Measurements from ENCODE around the gene UNK. TPM values are rescaled to one million over a fixed set of nuclear protein-coding genes. Genes with fewer than 3 reads are reported as not detected.
A peak's percentile ranks its signal among the peaks of the same experiment; 100 is the strongest.

Gene UNK
- total and polyA plus RNA-seq, 2 of the 13 experiments (the other 11 are each of a cell fraction or from before 2014, with no cell fraction given), result 31.6 to 33.0 TPM

DNA sequence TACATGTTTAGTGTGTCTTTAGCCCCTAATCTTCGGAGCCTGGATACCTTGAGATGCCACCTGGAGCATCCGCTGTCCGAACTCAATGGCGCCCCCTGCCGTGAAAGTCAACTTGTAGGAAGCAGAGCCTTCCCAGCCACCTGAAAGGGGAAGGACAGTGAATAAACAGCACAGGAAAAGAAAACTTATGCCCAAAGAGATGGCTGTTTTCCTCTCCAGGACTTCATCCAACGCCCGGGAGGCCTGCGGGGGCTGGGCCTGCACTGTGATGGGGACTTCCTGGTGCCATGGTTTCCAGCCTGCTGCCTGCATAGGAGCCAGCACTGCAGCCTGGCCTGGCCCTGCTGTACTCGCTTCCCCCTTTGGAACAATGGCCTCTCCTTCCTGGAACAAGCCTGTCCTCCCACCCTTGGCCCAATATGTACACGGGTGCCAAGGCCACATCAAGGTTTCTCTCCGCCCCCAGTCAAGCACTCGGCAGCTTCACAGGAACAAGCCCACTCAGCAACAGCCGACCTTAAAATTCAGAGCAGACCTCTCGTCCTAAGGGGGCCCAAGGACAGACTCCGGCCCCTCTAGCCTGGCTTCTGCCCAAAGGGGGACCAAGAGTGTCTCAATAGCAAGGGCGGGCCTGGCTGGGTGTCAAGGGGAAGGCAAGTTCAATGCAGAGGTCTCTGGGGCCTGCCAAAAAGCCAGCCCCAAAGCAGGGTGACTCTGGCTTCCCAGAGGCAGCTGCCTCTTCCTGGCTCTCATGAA, 64.1 kb downstream of the UNK start (continued):
- TF ChIP-seq ATF7-NPFF (CRISPR knock-in tag; IDR thresholded peaks at IDR 0.05; ENCODE audit: low read depth) (no peak), ZNF430 (CRISPR knock-in tag; IDR thresholded peaks at IDR 0.05) (no peak; the same call in 1 of the 2 replicates), STAT5B (CRISPR knock-in tag; IDR thresholded peaks at IDR 0.05) (no peak), TBX3 (IDR thresholded peaks at IDR 0.05; ENCODE audit: borderline replicate concordance) (no peak), NFE2 (CRISPR knock-in tag; IDR thresholded peaks at IDR 0.05) (no peak)
- TF ChIP-seq, protein P1, sequence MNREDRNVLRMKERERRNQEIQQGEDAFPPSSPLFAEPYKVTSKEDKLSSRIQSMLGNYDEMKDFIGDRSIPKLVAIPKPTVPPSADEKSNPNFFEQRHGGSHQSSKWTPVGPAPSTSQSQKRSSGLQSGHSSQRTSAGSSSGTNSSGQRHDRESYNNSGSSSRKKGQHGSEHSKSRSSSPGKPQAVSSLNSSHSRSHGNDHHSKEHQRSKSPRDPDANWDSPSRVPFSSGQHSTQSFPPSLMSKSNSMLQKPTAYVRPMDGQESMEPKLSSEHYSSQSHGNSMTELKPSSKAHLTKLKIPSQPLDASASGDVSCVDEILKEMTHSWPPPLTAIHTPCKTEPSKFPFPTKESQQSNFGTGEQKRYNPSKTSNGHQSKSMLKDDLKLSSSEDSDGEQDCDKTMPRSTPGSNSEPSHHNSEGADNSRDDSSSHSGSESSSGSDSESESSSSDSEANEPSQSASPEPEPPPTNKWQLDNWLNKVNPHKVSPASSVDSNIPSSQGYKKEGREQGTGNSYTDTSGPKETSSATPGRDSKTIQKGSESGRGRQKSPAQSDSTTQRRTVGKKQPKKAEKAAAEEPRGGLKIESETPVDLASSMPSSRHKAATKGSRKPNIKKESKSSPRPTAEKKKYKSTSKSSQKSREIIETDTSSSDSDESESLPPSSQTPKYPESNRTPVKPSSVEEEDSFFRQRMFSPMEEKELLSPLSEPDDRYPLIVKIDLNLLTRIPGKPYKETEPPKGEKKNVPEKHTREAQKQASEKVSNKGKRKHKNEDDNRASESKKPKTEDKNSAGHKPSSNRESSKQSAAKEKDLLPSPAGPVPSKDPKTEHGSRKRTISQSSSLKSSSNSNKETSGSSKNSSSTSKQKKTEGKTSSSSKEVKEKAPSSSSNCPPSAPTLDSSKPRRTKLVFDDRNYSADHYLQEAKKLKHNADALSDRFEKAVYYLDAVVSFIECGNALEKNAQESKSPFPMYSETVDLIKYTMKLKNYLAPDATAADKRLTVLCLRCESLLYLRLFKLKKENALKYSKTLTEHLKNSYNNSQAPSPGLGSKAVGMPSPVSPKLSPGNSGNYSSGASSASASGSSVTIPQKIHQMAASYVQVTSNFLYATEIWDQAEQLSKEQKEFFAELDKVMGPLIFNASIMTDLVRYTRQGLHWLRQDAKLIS (CRISPR knock-in tag; IDR thresholded peaks at IDR 0.05), result no peak
- TF ChIP-seq, protein P2, sequence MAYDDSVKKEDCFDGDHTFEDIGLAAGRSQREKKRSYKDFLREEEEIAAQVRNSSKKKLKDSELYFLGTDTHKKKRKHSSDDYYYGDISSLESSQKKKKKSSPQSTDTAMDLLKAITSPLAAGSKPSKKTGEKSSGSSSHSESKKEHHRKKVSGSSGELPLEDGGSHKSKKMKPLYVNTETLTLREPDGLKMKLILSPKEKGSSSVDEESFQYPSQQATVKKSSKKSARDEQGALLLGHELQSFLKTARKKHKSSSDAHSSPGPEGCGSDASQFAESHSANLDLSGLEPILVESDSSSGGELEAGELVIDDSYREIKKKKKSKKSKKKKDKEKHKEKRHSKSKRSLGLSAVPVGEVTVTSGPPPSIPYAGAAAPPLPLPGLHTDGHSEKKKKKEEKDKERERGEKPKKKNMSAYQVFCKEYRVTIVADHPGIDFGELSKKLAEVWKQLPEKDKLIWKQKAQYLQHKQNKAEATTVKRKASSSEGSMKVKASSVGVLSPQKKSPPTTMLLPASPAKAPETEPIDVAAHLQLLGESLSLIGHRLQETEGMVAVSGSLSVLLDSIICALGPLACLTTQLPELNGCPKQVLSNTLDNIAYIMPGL (CRISPR knock-in tag; IDR thresholded peaks at IDR 0.05; ENCODE audit: borderline replicate concordance in 1 of 2, low read depth in 1 of 2), result peak; percentile 43 to 69; a peak in 3 of 4 replicates
- TF ChIP-seq, protein P3, sequence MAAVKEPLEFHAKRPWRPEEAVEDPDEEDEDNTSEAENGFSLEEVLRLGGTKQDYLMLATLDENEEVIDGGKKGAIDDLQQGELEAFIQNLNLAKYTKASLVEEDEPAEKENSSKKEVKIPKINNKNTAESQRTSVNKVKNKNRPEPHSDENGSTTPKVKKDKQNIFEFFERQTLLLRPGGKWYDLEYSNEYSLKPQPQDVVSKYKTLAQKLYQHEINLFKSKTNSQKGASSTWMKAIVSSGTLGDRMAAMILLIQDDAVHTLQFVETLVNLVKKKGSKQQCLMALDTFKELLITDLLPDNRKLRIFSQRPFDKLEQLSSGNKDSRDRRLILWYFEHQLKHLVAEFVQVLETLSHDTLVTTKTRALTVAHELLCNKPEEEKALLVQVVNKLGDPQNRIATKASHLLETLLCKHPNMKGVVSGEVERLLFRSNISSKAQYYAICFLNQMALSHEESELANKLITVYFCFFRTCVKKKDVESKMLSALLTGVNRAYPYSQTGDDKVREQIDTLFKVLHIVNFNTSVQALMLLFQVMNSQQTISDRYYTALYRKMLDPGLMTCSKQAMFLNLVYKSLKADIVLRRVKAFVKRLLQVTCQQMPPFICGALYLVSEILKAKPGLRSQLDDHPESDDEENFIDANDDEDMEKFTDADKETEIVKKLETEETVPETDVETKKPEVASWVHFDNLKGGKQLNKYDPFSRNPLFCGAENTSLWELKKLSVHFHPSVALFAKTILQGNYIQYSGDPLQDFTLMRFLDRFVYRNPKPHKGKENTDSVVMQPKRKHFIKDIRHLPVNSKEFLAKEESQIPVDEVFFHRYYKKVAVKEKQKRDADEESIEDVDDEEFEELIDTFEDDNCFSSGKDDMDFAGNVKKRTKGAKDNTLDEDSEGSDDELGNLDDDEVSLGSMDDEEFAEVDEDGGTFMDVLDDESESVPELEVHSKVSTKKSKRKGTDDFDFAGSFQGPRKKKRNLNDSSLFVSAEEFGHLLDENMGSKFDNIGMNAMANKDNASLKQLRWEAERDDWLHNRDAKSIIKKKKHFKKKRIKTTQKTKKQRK (IDR thresholded peaks at IDR 0.05; ENCODE audit: low read length), result no peak
- TF ChIP-seq, protein P4, sequence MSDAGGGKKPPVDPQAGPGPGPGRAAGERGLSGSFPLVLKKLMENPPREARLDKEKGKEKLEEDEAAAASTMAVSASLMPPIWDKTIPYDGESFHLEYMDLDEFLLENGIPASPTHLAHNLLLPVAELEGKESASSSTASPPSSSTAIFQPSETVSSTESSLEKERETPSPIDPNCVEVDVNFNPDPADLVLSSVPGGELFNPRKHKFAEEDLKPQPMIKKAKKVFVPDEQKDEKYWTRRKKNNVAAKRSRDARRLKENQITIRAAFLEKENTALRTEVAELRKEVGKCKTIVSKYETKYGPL (CRISPR knock-in tag; IDR thresholded peaks at IDR 0.05), result no peak

Data from HepG2 (cell line).